Esophagus (tissue), 2 donors: ENCODE measurements around the gene RAB24. TPM values are rescaled to one million over a fixed set of nuclear protein-coding genes. Genes with fewer than 3 reads are reported as not detected.

Source experiments
- H3K27ac ChIP-seq, 2 donors: one replicate each; pipeline ENCODE4 v1.5.1; 2013; ENCODE audit warnings: low read depth in 2 of 2, mild to moderate bottlenecking in 2 of 2, inconsistent platforms in 1 of 2, low read length in 1 of 2, moderate library complexity in 1 of 2
- H3K27me3 ChIP-seq, 2 donors: one replicate each; pipeline ENCODE4 v1.6.1; 2013; ENCODE audit warnings: low read length in 2 of 2, control low read depth in 1 of 2, mild to moderate bottlenecking in 1 of 2; ENCODE audit not compliant: insufficient read depth in 2 of 2, control insufficient read depth in 1 of 2
- H3K36me3 ChIP-seq, 2 donors: one replicate each; pipeline ENCODE4 v1.6.1; 2013; ENCODE audit warnings: low read length in 1 of 2; ENCODE audit not compliant: control insufficient read depth in 2 of 2, insufficient read depth in 2 of 2
- H3K4me1 ChIP-seq, 2 donors: one replicate each; pipeline ENCODE4 v1.6.1; 2013; ENCODE audit warnings: low read length in 1 of 2; ENCODE audit not compliant: control insufficient read depth in 2 of 2, insufficient read depth in 2 of 2
- H3K4me3 ChIP-seq, 2 donors: one replicate each; pipeline ENCODE4 v1.5.1; 2013; ENCODE audit warnings: low read length in 2 of 2, mild to moderate bottlenecking in 2 of 2, low read depth in 1 of 2, moderate library complexity in 1 of 2
- H3K9me3 ChIP-seq, 2 donors: one replicate each; pipeline ENCODE4 v1.6.1; 2013; ENCODE audit warnings: mild to moderate bottlenecking in 2 of 2, low read depth in 1 of 2, low read length in 1 of 2, moderate library complexity in 1 of 2; ENCODE audit not compliant: control insufficient read depth in 2 of 2, insufficient read depth in 1 of 2
- WGBS, 2 donors: extraction: QIAGEN DNeasy Blood & Tissue Kit; methylation state at CpG; one replicate each; pipeline ENCODE4 v1.1.7; 2013; 5-methylcytosine and 5-hydroxymethylcytosine counted together
- polyA plus RNA-seq, 2 donors: library from polyadenylated mRNA; stranded (reverse); fragments of 200-250 nt; gene quantifications; one replicate each; pipeline ENCODE4 v1.2.3, GENCODE V29; 2013
- donor health status: healthy with polysubstance abuse.
- donor health status: Bipolar disorder and iron deficiency.

Gene RAB24
- polyA plus RNA-seq, 2 donors: 60.0 to 80.2 TPM

DNA sequence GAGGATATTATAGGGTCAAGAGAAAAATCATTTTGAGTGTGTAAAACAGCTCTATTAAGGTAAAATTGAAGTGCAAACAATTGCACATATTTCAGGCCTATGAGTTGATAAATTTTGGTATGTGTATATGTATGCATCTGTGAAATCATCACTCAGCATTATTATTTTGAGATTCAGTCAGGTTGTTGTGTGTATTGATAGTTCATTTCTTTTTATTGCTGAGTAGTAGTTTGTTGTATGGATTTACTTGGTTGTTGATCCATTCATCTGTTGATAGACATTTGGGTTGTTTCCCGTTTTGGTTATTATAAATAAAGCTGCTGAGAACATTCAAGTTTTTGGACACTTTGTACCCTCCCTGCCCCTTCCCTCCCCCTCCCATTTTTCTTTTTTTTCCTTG lies 50.3 kb downstream of the RAB24 start:
- 75 to 86% methylated on average over 1 of the region's 1 CpG for WGBS, 2 donors
- H3K27me3 ChIP-seq: no peaks in the 10 kb centered on the region
- peaks cover 5 to 11% of the 10 kb centered on the region in 2 donors for H3K36me3 ChIP-seq
- no peak overlapping the region for H3K4me3 ChIP-seq
- H3K27ac ChIP-seq: no peak overlapping the region
- H3K9me3 ChIP-seq: no peaks in the 10 kb centered on the region
- H3K4me1 ChIP-seq: no peaks in the 10 kb centered on the region

Other genes with a start within 250 kb of the RAB24 start
- gene FGFR4, start 216.8 kb downstream of the RAB24 start, polyA plus RNA-seq: 1 to 10 TPM; 1.3 to 1.4 TPM
- gene NSD1, start 169.9 kb downstream of the RAB24 start, polyA plus RNA-seq: 1 to 10 TPM; 7.4 to 8.7 TPM
- 100 to 1,000 TPM; 120 to 135 TPM for gene PRELID1, start 80 bp upstream of the RAB24 start, polyA plus RNA-seq
- 10 to 100 TPM; 14.4 to 32.3 TPM for gene MXD3, start 8.2 kb upstream of the RAB24 start, polyA plus RNA-seq
- 100 to 1,000 TPM in 1 of 2 donors, 10 to 100 TPM in 1; 84.0 to 190 TPM for gene LMAN2, start 47.9 kb upstream of the RAB24 start, polyA plus RNA-seq
- gene RGS14, start 54.2 kb upstream of the RAB24 start, polyA plus RNA-seq: 10 to 100 TPM; 49.7 to 74.5 TPM
- under 1 TPM; 0.13 to 0.49 TPM for gene SLC34A1, start 80.7 kb upstream of the RAB24 start, polyA plus RNA-seq
- under 1 TPM in 1 of 2 donors, not detected in 1; 0.21 TPM for gene PFN3, start 96.9 kb upstream of the RAB24 start, polyA plus RNA-seq
- 10 to 100 TPM; 18.1 to 33.5 TPM for gene F12, start 105.8 kb upstream of the RAB24 start, polyA plus RNA-seq
- 10 to 100 TPM; 10.4 to 19.8 TPM for gene GRK6, start 123.0 kb upstream of the RAB24 start, polyA plus RNA-seq
- 1 to 10 TPM; 2.0 to 4.9 TPM for gene PRR7, start 143.1 kb upstream of the RAB24 start, polyA plus RNA-seq
- gene DBN1, start 169.9 kb upstream of the RAB24 start, polyA plus RNA-seq: 10 to 100 TPM; 18.2 to 24.7 TPM
- 100 to 1,000 TPM in 1 of 2 donors, 10 to 100 TPM in 1; 65.4 to 102 TPM for gene PDLIM7, start 193.9 kb upstream of the RAB24 start, polyA plus RNA-seq
- 1 to 10 TPM; 2.4 to 5.1 TPM for gene DOK3, start 206.1 kb upstream of the RAB24 start, polyA plus RNA-seq
- 10 to 100 TPM; 57.0 to 73.8 TPM for gene DDX41, start 213.2 kb upstream of the RAB24 start, polyA plus RNA-seq